GM19468 (cell line): Measurements from ENCODE around the gene ARMC6.

Experiments
- ATAC-seq: cut with Tn5 transposase; IDR thresholded peaks from one replicate; pipeline ENCODE4 v1.9.1; 2021; ENCODE audit warnings: mild to moderate bottlenecking, moderate library complexity, moderate number of reproducible peaks; ENCODE audit not compliant: unreplicated experiment; ENCODE audit errors: extremely low read depth

ARMC6 gene

DNA sequence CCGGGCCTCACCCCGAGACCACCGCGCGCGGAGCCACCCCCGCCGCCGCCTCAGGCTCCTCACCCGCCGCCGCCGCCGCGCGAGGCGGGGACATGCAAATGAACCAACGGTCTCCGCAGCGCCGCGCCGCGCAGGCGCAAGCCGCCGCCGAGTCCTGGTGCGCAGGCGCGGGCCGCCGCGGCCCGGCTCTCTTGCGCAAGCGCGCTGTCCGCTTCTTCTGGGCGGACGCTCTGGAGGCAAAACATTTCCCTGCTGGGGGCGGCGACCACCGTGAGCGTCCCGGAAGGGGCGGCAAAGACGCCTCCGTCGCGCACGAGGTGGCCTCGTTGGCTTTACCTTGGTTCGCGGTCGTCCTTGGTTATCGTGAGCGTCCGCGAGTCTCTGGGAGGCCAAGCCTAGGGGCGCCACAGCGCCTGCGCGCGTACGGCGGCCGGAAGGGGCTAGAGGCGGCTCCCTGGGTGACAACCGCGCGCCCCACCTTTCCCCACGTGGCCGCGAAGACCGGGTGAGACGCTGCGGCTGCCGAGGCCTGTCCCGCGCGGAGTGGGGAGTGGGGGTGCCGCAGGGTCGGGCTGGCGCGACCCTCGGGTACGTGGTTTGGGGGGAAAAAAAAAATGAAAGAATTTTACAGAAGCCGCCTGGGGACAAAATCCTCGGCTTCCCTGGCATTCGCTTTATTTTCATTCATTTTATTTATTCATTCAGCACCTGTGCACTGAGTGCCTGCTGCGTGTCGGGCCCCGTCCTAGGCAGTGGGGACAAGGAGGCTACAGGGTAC, at the start of gene ARMC6, which contains the start of gene SUGP2:
TSS of gene ARMC6 (plus strand) at position 178 of the 778 bp plus-strand sequence. CDS start 607 bp downstream, outside the sequence.
TSS of gene SUGP2 (minus strand) at position 92 of the 778 bp plus-strand sequence. CDS start 2,446 bp downstream, outside the sequence.
- peak; percentile 66 for ATAC-seq

DNA sequence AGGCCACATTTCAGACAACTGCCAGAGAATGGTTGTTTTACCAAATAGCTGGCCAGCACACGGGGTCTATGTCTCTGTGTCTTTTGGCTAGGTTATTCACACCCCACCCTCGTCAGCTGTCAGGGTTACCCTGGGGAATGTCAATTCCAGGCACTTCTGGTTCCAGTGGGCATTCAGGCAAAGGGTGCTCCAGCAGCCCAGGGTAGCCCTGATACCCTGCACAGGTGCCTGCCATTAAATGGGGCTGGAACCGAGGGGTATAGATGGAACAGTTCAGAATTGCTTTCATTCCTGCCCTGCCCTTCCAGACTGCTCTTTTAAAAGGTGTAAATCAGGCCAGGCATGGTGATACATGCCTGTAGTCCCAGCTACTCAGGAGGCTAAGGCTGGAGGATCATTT, 49.2 kb upstream of the ARMC6 start:
- no peak for ATAC-seq

DNA sequence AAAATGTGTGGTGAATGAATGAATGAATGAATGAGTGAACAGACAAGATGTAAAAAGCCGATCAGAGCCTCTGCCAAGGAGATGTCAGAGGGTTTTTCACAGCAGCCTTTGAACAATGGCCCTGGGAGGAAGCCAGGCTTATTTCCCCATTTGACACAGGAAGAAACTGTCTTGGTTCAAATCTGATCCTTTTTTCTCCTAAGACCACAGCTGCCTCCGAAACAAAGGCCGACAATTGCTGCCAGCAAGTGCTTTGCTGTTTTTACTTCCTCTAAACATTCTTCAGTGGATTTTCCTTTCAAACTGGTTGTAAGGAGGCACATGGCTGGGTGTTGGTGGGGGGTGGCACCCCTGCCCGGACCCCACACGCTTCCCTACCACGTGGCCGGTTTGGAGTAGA, 48.1 kb upstream of the ARMC6 start:
- ATAC-seq = no peak

DNA sequence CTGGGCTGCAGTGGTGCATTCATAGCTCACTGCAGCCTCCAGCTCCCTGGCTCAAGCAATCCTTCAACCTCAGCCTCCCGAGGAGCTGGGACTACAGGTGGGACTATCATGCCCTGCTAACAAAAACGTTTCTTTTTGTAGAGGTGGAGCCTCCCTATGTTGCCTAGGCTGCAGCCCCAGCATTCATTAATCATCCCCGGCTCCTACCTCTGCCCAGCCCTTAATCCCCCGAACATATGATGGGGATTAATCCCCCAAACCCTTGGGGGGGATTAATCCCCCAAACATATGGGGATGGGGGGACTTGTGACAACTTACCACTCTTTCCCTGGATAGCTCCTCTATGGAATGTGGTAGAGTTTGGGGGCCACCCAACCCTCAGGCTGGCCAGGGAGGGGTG, 45.9 kb upstream of the ARMC6 start:
- ATAC-seq = no peak

DNA sequence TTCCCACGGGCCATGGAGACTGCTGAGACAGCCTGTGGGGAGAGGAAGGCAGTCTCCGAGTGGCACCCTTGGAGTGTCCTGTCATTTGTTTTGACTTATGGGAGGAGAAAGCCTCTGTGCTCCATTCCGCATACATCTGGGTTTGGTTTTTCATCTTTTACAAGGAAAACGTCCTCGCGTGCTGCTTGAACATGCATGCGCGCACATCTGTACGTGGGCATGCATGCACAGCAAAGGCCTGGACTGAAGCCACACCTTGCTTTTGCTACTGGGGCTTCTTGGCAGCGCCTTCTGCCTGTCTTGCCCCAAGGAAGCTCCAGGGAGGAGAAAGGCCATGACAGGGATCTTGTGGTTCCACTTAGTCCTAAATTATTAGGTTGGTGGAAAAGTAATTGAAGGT, 44.1 kb upstream of the ARMC6 start:
- no peak for ATAC-seq

DNA sequence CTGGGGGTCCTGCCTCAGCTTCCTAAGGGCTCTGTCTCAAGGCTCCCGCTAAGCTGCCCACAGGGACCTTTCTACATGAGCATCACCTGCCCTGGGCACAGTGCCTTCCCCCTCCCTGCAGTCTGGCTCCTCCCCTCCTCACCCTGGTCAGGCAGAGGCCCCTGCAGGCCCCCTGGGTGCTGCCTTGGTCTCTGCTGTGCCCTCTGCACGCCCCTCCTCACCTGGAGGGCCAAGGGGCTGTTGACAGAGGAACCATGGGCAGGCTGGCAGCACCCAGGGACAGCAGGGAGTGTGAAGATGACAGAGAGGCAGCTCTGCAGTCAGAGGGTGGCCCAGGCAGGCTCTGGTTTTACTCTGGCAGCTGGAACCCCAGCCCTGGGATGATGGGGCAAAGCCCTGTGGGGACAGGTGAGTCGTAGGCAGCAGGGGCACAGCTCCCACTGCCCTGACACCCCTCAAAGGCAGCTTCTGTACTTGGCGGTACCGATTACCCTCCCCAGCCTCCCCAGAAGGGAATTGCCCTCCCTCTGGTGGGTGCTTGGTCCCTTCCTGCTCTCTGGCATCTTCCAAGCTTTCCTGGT, 43.2 kb upstream of the ARMC6 start:
- ATAC-seq = no peak

DNA sequence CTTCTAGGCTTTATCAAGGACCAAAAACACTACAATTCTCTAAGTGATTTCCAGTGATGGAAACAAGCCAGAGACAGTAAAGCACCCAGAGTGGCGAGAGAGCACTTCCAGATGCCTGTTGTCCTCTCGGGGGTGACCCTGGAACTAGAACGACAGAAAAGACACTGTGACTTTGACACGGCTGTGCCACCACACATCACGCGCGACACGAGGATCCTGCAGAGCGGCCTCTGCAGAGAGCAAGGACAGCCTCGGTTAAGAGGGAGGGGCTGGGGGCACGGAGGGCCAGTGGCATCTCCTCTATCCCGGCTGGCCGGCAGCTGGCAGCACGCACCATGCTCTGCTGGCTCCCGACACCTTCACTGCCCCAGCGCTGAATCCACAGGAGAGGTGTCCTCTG, 42.4 kb upstream of the ARMC6 start:
- ATAC-seq = no peak

DNA sequence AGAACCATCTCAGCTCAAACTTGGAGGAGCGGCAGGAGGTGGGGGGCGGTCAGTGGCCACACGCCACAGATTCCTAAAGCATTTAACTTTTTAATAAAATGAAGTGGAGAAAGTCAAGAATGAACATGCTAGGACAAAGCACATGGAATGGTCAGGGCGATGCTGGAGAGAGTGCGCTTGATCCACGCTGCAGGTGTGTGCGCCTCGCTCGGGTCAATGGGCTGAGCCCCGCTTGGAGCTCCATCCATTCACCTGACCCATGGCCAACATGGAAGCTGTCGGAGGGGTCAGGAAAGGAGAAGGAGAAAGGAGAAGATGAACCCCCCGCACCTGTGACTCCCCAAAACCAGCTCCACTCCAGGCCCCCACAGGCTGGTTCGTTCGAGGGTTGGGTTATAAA, 41.9 kb upstream of the ARMC6 start:
- no peak for ATAC-seq

DNA sequence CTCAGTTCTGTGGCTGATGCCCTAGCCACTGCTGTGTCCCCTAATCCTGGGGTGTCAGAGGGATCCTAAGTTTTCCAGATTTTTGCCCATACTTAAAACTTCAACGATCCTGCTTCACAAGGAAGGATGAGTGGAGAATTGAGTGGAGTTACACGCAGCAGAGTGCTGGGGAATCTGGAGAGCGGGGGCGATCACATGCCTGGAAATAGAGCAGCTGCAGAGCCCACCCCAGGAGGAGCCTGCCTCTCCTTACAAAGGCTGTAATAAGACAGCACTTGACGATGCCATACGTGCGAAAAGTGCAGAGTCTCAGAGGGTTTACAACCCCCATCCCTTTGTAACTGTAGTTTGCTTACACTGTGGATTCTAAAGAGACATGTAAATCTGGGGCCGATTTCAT, 40.7 kb upstream of the ARMC6 start:
- ATAC-seq = no peak

DNA sequence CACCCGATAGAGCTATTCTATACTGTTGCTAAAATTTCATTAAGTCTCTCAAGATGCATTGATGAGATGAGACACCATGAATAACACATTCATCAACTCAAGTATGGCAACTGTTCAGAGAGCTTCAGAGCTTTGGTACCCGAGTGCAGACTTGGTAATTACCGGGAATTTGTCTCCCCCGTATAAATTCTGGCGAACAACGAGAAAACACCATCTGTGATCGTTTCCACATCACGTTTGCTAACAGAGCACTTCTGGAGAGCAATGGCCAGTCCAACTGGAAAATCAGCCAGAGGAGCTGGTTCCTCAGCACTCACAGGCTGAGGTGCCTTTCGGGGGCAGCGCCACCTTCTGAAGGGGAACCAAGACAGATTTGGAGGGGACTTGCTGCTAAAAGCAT, 40.3 kb upstream of the ARMC6 start:
- ATAC-seq = no peak

DNA sequence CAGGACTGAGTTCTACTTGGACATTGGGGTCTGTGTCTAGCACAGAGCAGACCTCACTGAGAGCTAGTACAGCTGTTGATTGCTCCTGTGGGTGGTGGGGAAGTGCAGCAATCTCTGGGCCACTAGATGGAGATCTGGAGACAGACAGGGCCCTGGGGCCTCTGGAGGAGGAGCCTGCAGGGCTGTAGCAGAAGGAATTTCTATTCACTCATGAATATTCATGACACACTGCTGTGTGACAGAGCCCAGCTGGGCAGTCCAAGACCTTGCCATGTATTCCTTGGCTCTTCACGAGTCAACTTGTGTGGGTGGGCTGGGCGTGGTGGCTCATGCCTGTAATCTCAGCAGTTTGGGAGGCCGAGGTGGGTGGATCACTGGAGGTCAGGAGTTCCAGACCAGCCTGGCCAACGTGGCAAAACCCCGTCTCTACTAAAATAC, 37.6 kb upstream of the ARMC6 start:
- no peak for ATAC-seq

DNA sequence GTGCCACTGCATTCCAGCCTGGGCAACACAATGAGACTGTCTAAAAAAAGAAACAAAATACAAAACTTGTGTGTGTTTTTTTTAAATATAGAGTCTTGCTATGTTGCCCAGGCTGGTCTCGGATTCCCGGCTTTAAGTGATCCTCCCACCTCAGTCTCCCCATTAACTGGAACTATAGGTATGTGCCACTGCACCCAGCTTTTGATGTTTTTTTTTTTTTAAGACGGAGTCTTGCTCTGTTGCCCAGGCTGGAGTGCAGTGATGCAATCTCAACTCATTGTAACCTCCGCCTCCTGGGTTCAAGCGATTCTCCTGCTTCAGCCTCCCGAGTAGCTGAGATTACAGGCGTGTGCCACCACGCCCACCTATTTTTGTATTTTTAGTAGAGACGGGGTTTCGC, 37.1 kb upstream of the ARMC6 start:
- no peak for ATAC-seq

DNA sequence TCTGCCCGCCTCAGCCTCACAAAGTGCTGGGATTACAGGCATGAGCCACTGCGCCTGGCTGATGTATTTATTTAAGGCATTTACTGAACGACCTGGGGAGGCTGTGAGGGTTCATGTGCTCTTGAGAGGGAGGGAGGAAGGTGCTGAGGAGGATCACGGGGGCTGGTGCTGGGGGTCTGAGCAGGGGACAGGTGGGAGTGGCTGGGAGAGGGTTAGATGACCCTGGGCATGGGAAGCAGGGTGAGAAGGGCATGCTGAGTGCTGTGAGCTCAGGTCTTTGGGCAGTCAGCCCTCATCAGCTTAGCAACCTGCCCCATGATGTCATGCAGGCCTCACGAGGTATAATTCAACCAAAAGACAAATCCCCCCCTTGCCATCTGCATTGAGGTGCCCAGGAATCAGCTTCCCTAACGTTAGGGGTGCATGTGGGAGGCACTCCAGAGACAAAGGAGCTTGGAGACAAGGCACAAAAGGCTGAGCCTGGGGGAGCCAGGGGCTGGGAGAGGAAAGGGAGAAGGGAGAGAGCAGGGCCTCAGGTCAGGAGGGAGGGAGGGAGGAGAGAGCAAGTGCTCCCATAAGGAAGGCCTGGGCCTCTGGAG, 36.5 kb upstream of the ARMC6 start:
- ATAC-seq = no peak

DNA sequence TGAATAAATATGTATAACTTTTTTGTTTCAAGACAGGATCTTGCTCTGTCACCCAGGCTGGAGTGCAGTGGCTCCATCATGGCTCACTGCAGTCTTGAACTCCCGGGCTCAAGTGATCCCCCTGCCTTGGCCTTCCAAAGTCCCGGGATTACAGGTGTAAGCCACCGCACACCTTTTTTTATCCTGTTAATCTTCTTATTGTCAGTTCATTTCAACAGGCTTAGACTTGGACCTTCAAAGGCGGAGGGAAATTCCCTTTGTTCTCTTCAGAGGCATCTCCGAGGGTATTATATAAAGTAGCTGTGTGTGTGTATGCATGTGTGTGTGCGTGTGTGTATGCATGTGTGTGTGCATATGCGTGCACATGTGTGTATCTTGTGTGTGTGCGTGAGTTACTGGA, 35.1 kb upstream of the ARMC6 start:
- ATAC-seq = no peak

DNA sequence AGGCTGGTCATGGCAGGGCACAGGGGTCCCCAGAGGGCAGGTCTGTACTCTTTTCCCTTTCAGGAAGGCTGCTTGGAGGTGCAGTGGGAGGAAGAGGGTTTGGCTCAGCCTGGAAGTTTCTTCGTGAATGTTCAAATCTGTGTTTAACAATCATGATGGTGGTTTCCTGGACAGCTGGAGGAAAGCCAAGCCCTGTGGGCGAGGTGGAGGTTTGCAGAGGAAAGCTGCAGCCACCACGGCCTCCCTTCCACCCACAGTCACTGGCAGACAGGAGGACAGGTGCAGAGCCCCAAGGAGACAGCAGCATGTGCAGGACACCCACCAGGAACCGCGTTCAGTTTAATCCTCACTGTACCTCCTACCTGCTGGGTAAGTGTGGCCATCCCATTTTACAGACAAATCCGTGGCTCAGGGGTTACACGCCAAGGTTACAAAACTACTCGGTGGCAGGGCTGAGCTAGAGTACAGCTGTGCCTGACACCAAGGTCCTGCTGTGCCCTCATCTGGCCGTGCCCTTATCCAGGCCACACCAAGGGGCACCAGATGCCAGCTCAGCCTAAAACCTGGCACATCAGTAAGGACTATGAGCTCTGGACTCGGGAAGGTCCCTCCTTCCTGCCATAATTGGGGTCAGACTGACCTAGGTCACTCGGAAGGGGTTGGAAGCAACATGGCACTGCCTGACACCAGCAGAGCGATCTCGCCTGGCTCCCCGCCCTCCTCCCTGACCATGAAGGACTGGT, 34.2 kb upstream of the ARMC6 start:
- no peak for ATAC-seq

DNA sequence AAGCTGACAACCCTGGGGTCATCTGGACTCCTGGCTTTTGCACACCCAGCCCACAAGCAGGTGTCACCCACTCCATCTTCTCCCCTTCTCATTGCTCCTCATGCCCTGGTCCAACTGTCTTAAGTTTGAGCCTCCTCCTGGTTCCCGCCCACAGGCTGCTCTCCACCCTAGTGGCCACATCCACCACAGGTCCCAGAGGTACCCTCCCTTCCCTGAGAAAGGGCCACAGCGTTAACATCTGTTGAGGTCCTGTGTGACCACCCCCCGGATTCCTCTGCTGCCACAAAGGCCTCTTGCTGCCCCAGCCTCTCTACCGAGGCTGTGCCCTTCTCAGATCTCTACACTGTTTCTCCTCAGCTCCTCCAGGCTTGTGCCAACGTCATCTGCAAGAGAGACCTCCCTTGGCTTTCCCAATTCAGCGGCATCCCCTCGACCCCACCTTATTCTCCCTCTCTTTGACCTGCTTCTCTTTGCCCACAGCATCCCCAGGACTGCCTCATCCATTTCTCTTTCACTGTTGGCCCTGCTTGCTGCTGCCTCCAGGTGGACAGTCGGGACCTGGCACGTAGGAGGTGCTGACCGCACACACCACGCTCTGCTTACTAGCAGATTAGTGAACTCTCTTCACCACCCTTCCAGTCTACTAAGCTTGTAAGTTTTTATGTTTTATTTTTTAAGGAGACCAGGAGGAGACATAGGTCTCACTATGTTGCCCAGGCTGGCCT, 33.3 kb upstream of the ARMC6 start:
- ATAC-seq = no peak

DNA sequence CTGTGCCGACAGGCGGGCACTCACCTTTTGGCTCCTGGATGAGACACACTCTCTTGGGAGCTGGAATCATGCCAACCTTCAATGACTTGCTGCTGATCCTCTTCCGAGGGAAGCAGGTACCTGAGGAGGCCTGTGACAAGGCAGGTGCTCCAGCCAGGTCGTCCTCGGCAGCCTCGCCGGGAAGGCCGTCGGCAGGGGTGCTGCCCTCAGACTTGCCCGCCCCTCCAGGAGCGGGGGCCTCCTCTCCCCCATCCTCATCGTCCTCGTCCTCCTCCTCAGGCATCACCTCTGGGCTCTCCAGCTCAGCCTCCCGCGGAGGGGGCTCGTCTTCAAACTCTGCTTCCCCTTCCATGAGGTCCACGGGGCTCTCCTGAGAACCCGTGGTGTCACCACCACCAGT, 29.3 kb upstream of the ARMC6 start:
- no peak for ATAC-seq

DNA sequence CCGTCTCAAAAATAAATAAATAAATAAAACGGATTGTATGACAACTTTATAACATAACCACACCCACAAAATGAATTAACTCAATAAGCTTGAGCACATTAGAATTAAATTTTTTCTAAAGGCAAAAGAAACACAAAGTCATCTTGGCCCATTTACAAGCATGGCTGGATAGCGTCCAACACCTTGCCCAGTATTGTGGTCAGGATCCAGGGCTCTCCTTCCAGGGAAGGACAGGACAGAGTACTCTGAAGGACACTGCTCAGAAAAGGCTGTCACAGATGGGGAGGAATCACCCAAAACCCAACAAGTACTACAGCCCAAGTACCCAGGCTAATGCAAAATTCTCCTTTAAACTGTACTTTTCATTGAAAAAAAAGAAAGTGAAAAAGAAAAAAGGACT, 27.2 kb upstream of the ARMC6 start:
- no peak for ATAC-seq

DNA sequence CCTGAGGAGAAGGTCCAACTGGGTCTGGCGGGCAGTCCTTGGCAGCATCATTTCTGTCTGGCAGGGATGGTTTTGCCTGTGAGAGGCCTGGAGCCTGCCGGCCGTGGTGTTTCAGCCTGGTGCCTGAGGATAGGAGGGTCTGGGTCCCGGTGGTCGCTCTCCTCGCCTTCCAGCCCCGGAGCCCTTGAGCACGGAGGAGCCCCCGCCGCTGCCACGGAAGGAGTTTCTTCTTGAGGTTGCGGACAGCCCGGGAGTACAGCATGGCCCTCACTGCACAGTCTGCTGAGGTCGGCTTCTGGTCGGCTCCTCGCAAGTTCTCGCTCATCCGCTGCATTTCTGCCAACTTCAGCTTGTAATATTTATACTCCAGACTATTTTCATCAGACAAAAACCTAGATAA, 23.5 kb upstream of the ARMC6 start:
- ATAC-seq = no peak

DNA sequence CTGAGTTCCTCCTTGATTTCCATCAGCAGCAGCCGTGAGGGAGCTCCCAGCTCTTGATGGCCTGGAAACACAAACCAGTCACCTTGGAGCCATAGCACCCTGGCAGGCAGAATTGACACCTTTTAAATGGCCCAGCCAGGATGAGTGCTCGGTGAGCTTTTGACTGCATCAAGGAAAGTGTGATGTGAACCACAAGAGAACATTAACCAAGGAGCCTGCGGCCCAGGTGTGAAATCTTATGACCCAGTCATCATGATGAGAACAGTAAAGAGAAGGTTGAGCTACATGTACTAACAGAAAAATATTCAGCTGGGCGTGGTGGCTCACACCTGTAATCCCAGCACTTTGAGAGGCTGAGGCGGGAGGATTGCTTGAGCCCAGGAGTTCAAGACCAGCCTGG, 22.9 kb upstream of the ARMC6 start:
- no peak for ATAC-seq
